MM.1S (cell line): ENCODE measurements around the gene FIBCD1.

Experiments used
- DNase-seq: peaks from one replicate; pipeline ENCODE4 v3.0.0-alpha.2; 2015
- H2AFZ ChIP-seq: fragments of 300-600 bp; sonication (generic); 2 replicates; pipeline ENCODE4 v1.6.0; 2016; ENCODE audit warnings: antibody characterized with exemption, low read length
- H3F3A ChIP-seq: fragments of 300-600 bp; sonication (generic); 2 replicates; pipeline ENCODE4 v1.6.1; 2016; ENCODE audit warnings: mild to moderate bottlenecking, antibody characterized with exemption, low read length, moderate library complexity, mixed read lengths; ENCODE audit not compliant: insufficient read depth
- H3K27ac ChIP-seq: fragments of 300-600 bp; sonication (generic); 2 replicates; pipeline ENCODE4 v1.5.1; 2016; ENCODE audit warnings: mild to moderate bottlenecking, low read length
- H3K27me3 ChIP-seq: fragments of 300-600 bp; sonication (generic); replicated peaks from 2 replicates; pipeline ENCODE4 v1.6.0; 2016; ENCODE audit warnings: low read length; ENCODE audit not compliant: insufficient read depth
- H3K36me3 ChIP-seq: fragments of 300-600 bp; sonication (generic); replicated peaks from 2 replicates; pipeline ENCODE4 v1.6.1; 2016; ENCODE audit warnings: mild to moderate bottlenecking, low read length, mixed read lengths; ENCODE audit not compliant: insufficient read depth
- H3K4me1 ChIP-seq: fragments of 300-600 bp; sonication (generic); 2 replicates; pipeline ENCODE4 v1.6.1; 2016; ENCODE audit warnings: low read length, mixed read lengths
- H3K4me2 ChIP-seq: fragments of 300-600 bp; sonication (generic); 2 replicates; pipeline ENCODE4 v1.6.0; 2016; ENCODE audit warnings: low read depth, low read length
- H3K4me3 ChIP-seq: fragments of 300-600 bp; sonication (generic); 2 replicates; pipeline ENCODE4 v1.5.1; 2016; ENCODE audit warnings: low read length, mixed read lengths
- H3K79me2 ChIP-seq: fragments of 300-600 bp; sonication (generic); 2 replicates; pipeline ENCODE4 v1.6.1; 2016; ENCODE audit warnings: mixed run types, low read length, mixed read lengths
- H3K9ac ChIP-seq: fragments of 300-600 bp; sonication (generic); 2 replicates; pipeline ENCODE4 v1.6.1; 2016; ENCODE audit warnings: low read length, mixed read lengths
- H3K9me2 ChIP-seq: fragments of 300-600 bp; sonication (generic); replicated peaks from 2 replicates; pipeline ENCODE4 v1.6.1; 2016; ENCODE audit warnings: mild to moderate bottlenecking, low read length, mixed read lengths; ENCODE audit not compliant: insufficient read depth
- H3K9me3 ChIP-seq: fragments of 300-600 bp; sonication (generic); replicated peaks from 2 replicates; pipeline ENCODE4 v1.6.1; 2016; ENCODE audit warnings: mild to moderate bottlenecking, low read length, mixed read lengths; ENCODE audit not compliant: insufficient read depth
- H4K20me1 ChIP-seq: fragments of 300-600 bp; sonication (generic); 2 replicates; pipeline ENCODE4 v1.6.1; 2016; ENCODE audit warnings: mild to moderate bottlenecking, low read length, moderate library complexity, mixed read lengths; ENCODE audit not compliant: insufficient read depth
- CTCF ChIP-seq: fragments of 300-600 bp; sonication (generic); IDR thresholded peaks from 2 replicates; pipeline ENCODE4 v1.5.1; 2016; ENCODE audit warnings: antibody characterized with exemption, low read length, mixed read lengths
- EZH2 ChIP-seq: fragments of 300-600 bp; sonication (generic); optimal IDR thresholded peaks from 2 replicates; pipeline ENCODE3; 2017; ENCODE audit warnings: low read depth, mild to moderate bottlenecking, antibody characterized with exemption, low read length, mixed read lengths
- EZH2phosphoT487 ChIP-seq: fragments of 300-600 bp; sonication (generic); IDR thresholded peaks from 2 replicates; pipeline ENCODE4 v1.6.1; 2018; ENCODE audit warnings: antibody characterized with exemption, low read length

Gene FIBCD1

GRCh38 chr9:130940693-130941576, 1.9 kb upstream of the FIBCD1 start:
- Histone ChIP-seq H3K4me3 (no peak overlapping the region), H3K9me2 (no peaks in the 10 kb centered on the region), H3K36me3 (no peaks in the 10 kb centered on the region), H2AFZ (no peak overlapping the region), H3K9me3 (no peaks in the 10 kb centered on the region), H3K27ac (no peak overlapping the region), H3K4me2 (no peak overlapping the region), H3K4me1 (no peaks in the 10 kb centered on the region), H3F3A (no peaks in the 10 kb centered on the region), H4K20me1 (no peaks in the 10 kb centered on the region), H3K79me2 (no peaks in the 10 kb centered on the region), H3K9ac (no peak overlapping the region), H3K27me3 (peaks cover 89% of the 10 kb centered on the region)
- DNase-seq, result peak; percentile 54
- TF ChIP-seq EZH2phosphoT487 (no peak), EZH2 (no peak), CTCF (peak; percentile 82)

GRCh38 chr9:130940027-130940549, 1.0 kb upstream of the FIBCD1 start:
- Histone ChIP-seq H3K27me3 (peaks cover 89% of the 10 kb centered on the region), H3K4me1 (no peaks in the 10 kb centered on the region), H3K79me2 (no peaks in the 10 kb centered on the region), H3K4me3 (no peak overlapping the region), H3K27ac (no peak overlapping the region), H2AFZ (no peak overlapping the region), H3K4me2 (no peak overlapping the region), H4K20me1 (no peaks in the 10 kb centered on the region), H3K9ac (no peak overlapping the region), H3K9me3 (no peaks in the 10 kb centered on the region), H3K9me2 (no peaks in the 10 kb centered on the region), H3F3A (no peaks in the 10 kb centered on the region), H3K36me3 (no peaks in the 10 kb centered on the region)
- no peak for DNase-seq
- TF ChIP-seq EZH2phosphoT487 (no peak), EZH2 (peak; percentile 78), CTCF (no peak)

- H3K79me2 ChIP-seq, result no peaks in the 10 kb centered on the region
- H3K4me2 ChIP-seq, result no peak overlapping the region
- TF ChIP-seq CTCF (no peak), EZH2 (no peak), EZH2phosphoT487 (no peak)
- no peaks in the 10 kb centered on the region for H3K36me3 ChIP-seq
- no peaks in the 10 kb centered on the region for H4K20me1 ChIP-seq
- H3K4me3 ChIP-seq, result no peak overlapping the region
- no peak overlapping the region for H3K27ac ChIP-seq
- no peak overlapping the region for H3K9ac ChIP-seq
- no peak for DNase-seq
- H3K4me1 ChIP-seq, result no peaks in the 10 kb centered on the region
- H2AFZ ChIP-seq, result no peak overlapping the region
- H3K9me3 ChIP-seq, result no peaks in the 10 kb centered on the region
- no peaks in the 10 kb centered on the region for H3K9me2 ChIP-seq
- H3F3A ChIP-seq, result no peaks in the 10 kb centered on the region
- H3K27me3 ChIP-seq, result peaks cover 89% of the 10 kb centered on the region
Measured at GRCh38 chr9:130939405-130940026, 469 bp upstream of the FIBCD1 start.
